DMS114 treated with DMSO at 0.1 percent for 48 hours (cell line): ENCODE data around the gene FAM83D.
A peak's percentile ranks its signal among the peaks of the same experiment; 100 is the strongest.

Experiments
- DNase-seq: peaks from one replicate; lab custom pipeline; 2025; ENCODE audit not compliant: unreplicated experiment; lab: John Stamatoyannopoulos, UW

The FAM83D gene, protein sequence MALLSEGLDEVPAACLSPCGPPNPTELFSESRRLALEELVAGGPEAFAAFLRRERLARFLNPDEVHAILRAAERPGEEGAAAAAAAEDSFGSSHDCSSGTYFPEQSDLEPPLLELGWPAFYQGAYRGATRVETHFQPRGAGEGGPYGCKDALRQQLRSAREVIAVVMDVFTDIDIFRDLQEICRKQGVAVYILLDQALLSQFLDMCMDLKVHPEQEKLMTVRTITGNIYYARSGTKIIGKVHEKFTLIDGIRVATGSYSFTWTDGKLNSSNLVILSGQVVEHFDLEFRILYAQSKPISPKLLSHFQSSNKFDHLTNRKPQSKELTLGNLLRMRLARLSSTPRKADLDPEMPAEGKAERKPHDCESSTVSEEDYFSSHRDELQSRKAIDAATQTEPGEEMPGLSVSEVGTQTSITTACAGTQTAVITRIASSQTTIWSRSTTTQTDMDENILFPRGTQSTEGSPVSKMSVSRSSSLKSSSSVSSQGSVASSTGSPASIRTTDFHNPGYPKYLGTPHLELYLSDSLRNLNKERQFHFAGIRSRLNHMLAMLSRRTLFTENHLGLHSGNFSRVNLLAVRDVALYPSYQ

DNA sequence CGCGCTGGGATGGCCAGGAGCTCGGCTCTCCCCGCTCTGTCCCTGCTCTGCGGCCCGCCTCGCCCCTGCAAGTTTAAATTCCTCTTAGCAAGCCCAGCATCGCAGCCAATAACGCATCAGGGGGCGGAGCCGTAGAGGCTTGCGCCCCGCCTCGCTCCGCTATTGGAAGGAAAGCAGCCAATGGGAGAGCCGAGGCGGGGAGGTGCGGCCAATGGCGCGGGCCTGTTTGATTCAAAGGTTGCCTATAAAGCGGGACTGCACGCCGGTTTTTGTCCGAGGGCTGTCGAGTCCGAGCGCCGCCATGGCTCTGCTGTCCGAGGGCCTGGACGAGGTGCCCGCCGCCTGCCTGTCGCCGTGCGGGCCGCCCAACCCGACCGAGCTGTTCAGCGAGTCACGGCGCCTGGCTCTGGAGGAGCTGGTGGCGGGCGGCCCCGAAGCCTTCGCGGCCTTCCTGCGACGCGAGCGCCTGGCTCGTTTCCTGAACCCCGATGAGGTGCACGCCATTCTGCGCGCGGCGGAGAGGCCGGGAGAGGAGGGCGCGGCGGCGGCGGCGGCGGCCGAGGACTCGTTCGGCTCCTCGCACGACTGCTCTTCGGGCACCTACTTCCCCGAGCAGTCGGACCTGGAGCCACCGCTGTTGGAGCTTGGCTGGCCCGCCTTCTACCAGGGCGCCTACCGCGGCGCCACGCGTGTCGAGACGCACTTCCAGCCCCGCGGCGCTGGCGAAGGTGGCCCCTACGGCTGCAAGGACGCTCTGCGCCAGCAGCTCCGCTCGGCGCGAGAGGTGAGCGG lies at the start of gene FAM83D:
TSS of gene FAM83D (plus strand) at position 276 of the 792 bp plus-strand sequence. CDS start at position 302, 26 bp downstream.
- peak; percentile 90 for DNase-seq

DNA sequence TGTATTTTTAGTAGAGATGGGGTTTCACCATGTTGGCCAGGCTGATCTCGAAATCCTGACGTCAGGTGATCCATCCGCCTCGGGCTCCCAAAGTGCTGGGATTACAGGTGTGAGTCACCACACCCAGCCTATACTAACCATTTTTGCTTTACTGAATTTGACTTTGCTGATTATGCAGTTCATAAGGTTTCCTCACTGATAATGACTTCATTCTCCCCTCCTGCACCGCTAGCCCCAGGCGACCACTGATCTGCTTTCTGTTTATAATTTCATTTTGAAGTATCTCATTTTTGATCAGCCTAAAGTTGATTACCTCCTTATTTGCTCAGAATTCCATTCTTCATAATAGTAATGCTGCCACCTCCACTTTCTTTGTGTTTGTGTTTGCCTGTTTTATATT lies 48.7 kb upstream of the FAM83D start:
- DNase-seq = no peak

GRCh38 chr20:38878866-38879265 lies 47.4 kb upstream of the FAM83D start:
- no peak for DNase-seq

DNA sequence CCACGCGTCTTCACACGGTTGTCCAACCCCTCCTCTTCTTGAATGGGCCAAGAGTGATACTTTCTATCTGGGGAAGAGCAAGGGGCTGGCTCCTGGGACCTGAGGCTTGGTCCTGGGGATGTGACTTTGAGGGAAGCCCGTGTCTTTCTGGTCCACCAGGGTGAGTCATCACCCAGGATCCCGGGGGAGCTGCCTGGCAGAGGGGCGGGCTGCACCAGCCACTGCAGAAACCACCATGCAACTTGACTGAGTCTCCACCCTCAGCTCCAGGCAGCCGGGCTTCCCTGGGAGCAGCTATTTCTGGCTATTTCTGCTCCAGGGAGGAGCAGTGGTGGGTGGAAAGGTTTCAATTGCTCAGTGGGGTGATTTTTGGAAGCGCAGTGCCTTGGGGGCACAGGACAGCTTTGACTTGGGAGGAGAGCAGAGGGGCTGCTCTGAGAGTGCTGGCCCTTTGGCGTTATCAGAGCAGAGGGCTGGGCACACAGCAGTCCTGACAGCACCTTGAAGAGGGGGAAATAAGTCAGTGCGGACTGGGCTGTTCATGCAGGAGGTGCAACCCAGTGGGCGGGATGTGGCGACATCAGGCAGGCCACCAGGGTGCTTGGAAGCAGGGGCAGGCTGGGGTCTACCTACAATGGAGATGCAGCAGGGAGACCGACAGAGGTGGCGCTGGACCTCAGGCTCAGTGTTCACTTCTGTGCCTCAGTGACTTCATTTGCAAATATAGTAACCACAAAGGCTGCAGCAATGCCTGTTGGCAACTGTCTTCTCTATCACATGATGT lies 45.1 kb upstream of the FAM83D start:
- DNase-seq = no peak

GRCh38 chr20:38881806-38882440 lies 44.3 kb upstream of the FAM83D start:
- DNase-seq = no peak

- no peak for DNase-seq
Measured at GRCh38 chr20:38882600-38882999, 43.6 kb upstream of the FAM83D start.

GRCh38 chr20:38883081-38883980 lies 42.9 kb upstream of the FAM83D start:
- DNase-seq = no peak

DNA sequence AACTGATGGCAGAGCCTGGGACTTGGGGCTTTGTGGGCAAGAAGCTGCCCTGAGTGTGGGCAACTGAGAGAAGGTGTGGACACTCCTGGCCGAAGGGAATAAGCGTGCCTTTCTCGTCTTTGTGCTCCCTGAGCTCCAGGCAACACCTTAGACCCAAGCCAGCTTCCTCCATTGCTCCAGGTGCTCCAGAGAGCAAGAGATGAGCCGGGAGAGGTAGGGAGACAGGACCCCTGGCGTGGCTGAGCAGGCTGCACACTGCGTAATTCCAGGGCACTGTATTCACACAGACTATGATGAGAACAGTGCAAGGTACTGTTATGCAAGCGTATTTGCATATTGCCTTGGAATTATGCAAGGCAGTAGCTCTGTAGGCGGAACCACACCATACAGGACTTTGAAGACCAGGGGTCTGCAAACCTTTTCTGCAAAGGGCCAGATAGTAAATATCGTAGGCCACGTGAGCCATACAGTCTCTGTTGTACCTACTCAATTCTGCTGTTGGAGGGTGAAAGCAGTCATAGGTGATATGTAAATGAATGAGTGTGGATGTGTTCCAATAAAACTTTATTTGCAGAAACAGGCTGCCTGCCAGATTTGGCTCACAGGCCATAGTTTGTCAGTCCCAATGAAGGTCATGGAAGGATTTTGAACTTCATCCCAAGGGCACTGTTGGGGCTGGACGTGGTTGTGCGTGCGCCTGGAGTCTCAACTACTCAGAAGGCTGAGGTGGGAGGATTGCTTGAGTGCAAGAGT lies 42.1 kb upstream of the FAM83D start:
- no peak for DNase-seq

DNA sequence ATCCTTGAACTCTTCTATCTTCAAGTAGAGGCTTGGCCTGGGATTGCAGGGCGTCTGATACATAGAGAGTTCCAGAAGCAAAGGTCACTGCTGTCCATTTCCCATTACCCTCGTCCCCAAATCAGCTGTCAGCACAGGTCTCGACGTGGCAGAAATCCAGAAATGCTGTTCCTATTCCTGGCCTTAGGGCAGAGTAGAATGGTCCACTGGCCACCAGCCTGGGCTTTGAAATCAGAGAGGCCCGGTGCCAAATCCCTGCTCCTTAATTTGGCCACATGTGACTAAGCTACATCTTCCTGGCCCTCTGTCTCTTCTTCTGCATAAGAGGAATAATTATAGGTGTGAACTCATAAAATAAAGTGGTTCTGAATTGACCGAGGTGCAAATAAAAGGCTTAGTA lies 40.9 kb upstream of the FAM83D start:
- DNase-seq = no peak

- no peak for DNase-seq
Measured at GRCh38 chr20:38888059-38888831, 38.0 kb upstream of the FAM83D start.

GRCh38 chr20:38889050-38889449 lies 37.2 kb upstream of the FAM83D start:
- no peak for DNase-seq

GRCh38 chr20:38889792-38890496 lies 36.3 kb upstream of the FAM83D start:
- no peak for DNase-seq

GRCh38 chr20:38890497-38890818 lies 35.8 kb upstream of the FAM83D start:
- no peak for DNase-seq

DNA sequence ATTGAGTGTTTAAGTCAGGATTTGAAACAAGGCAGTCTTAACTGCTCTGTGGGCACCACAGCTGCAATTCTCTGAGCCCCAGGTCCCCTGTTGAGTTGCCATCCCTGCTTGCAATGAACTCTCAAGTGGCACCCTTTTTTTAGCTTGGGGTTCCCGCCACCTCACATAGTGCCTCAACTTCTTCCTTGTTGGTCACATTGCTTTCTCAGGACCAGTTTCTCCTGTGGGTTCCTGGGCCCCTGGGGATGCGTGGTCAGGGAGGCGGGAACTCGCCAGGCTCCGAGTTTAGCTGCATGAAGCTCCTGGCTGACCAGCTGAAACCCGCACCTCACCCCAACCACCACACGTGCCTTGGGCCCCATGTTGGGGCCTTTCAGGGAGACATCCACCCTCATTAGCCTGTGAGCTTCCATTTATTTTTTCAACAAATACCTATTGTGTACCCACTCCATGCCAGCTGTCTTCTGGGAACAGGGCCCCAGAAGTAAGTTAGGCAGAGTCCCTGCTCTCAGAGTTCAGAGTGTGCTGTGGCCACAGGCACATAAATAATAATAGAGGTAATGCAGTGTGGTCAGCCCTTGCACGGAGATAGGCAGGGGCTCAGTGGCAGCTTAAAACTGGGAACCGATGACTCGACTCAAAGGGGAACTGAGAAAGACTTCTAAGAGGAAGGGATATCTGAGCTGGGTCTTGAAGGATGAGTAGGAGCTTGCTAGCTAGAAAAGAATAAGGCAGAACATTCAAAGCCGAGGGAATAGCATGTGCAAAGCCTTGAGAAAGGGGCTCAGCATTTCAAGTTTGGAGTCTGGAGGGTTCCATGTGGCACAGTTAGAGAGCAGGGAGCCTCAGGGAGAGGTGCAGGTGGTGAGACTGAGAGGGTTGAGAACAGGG lies 33.9 kb upstream of the FAM83D start:
- DNase-seq = no peak

DNA sequence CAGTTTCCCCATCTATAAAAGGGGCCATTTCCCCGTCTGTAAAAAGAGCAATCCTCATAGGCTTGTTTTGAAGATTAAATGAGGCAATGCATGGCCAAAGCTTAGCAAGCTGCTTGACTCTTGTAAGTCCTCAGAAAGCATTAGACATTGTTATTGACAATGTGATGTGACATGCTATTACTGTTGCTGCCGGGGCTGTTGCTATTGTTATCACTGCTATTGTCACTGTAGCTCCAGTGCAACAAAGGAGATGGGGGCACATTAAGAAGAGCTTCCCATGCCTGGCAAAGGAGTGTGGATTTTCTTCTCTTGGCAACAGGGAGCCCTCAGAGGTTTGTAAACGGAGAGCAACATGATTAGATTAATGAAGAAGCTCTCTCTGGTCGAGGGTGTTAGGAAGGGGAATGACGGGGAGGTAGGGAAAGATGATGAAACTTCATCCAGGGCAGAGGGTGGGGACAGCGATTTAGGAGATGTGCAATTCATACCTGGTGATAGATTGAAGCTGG lies 33.1 kb upstream of the FAM83D start:
- no peak for DNase-seq

GRCh38 chr20:38893565-38894090 lies 32.6 kb upstream of the FAM83D start:
- peak; percentile 21 for DNase-seq
